Measurements from ENCODE around the gene SLC25A44.
A peak's percentile ranks its signal among the peaks of the same experiment; 100 is the strongest.

The SLC25A44 gene

GRCh38 chr1:156232201-156232894 lies 38.4 kb downstream of the SLC25A44 start:
- no peak for TF ChIP-seq Cebpa-rat (IDR thresholded peaks at IDR 0.05)
- Histone ChIP-seq H3K36me3 (peaks cover 55 to 92% (median 68%) of the 10 kb centered on the region in 11 experiments), H3K4me2 (peak overlapping the region in 8 of 11 experiments; percentile 2 to 31 (median 11); a peak in 8 of 22 replicates), H3K27me3 (no peaks in the 10 kb centered on the region), H3K9me3 (replicated peaks in 1 of 11) (no peaks in the 10 kb centered on the region), H3K9ac (0 out of 22 replicates have a peak overlapping the region, but pooled peaks of 2 of the 11 experiments have one; percentile 2 to 37), H3K4me3 (no peak overlapping the region), H3K27ac (peak overlapping the region in 2 of 11 experiments; percentile 32 to 49; a peak in 1 of 22 replicates), H4K20me1 (peaks cover 0 to 22% (median 4%) of the 10 kb centered on the region in 11 experiments; a peak in 4 of 22 replicates), H3K4me1 (peaks cover 6 to 27% (median 11%) of the 10 kb centered on the region in 10 experiments; a peak in 15 of 20 replicates)

GRCh38 chr1:156233426-156234127 lies 39.7 kb downstream of the SLC25A44 start:
- Histone ChIP-seq H3K36me3 (peaks cover 65 to 92% (median 69%) of the 10 kb centered on the region in 11 experiments), H3K9me3 (replicated peaks in 1 of 11) (no peaks in the 10 kb centered on the region), H3K27me3 (no peaks in the 10 kb centered on the region), H3K4me3 (no peak overlapping the region), H3K4me2 (no peak overlapping the region), H3K27ac (no peak overlapping the region), H3K4me1 (peaks cover 6 to 21% (median 10%) of the 10 kb centered on the region in 10 experiments; a peak in 15 of 20 replicates), H4K20me1 (peaks cover 0 to 19% (median 4%) of the 10 kb centered on the region in 11 experiments; a peak in 4 of 22 replicates), H3K9ac (peak overlapping the region in 1 of 11 experiments; percentile 17; a peak in 1 of 22 replicates)
- TF ChIP-seq Cebpa-rat (IDR thresholded peaks at IDR 0.05): no peak

GRCh38 chr1:156236164-156236563 lies 42.3 kb downstream of the SLC25A44 start:
- Histone ChIP-seq H3K4me2 (no peak overlapping the region), H3K9me3 (replicated peaks in 1 of 11) (no peaks in the 10 kb centered on the region), H4K20me1 (peaks cover 0 to 30% (median 18%) of the 10 kb centered on the region in 11 experiments; a peak in 20 of 22 replicates), H3K9ac (no peak overlapping the region), H3K27ac (no peak overlapping the region), H3K27me3 (no peaks in the 10 kb centered on the region), H3K4me3 (no peak overlapping the region), H3K36me3 (peaks cover 64 to 86% (median 69%) of the 10 kb centered on the region in 11 experiments), H3K4me1 (peaks cover 19 to 37% (median 34%) of the 10 kb centered on the region in 10 experiments)
- no peak for TF ChIP-seq Cebpa-rat (IDR thresholded peaks at IDR 0.05)

- H3K4me1 ChIP-seq: peaks cover 37 to 46% (median 43%) of the 10 kb centered on the region in 10 experiments
- H3K4me2 ChIP-seq: no peak overlapping the region
- no peaks in the 10 kb centered on the region for H3K27me3 ChIP-seq
- H3K36me3 ChIP-seq: peaks cover 63 to 70% (median 66%) of the 10 kb centered on the region in 11 experiments
- no peak for TF ChIP-seq Cebpa-rat (IDR thresholded peaks at IDR 0.05)
- no peaks in the 10 kb centered on the region for H3K9me3 ChIP-seq (replicated peaks in 1 of 11)
- no peak overlapping the region for H3K4me3 ChIP-seq
- H3K27ac ChIP-seq: no peak overlapping the region
- H4K20me1 ChIP-seq: peaks cover 5 to 48% (median 29%) of the 10 kb centered on the region in 11 experiments; a peak in 20 of 22 replicates
- H3K9ac ChIP-seq: no peak overlapping the region
Observed at GRCh38 chr1:156238248-156238647, 44.3 kb downstream of the SLC25A44 start.

DNA sequence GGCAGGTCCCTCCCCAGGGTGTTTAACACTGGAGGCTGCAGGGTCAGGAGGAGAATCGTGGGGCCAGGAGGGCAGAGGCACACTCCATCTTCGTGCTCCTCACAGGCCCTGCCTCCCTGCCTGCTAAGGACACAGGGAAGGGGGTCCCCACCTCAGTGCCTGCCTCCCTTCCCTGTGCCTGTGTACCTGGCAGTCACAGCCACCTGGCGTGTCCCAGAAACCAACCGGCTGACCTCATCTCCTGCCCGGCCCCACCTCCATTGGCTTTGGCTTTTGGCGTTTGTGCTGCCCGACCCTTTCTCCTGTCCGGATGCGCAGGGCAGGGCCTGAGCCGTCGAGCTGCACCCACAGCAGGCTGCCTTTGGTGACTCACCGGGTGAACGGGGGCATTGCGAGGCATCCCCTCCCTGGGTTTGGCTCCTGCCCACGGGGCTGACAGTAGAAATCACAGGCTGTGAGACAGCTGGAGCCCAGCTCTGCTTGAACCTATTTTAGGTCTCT lies 47.5 kb downstream of the SLC25A44 start:
- Histone ChIP-seq H3K4me3 (peak overlapping the region in 5 of 10 experiments; percentile 3 to 50 (median 17); a peak in 7 of 20 replicates), H3K9me3 (replicated peaks in 1 of 11) (no peaks in the 10 kb centered on the region), H3K27ac (peak overlapping the region in 9 of 11 experiments; percentile 11 to 69 (median 54); a peak in 16 of 22 replicates), H3K27me3 (peaks cover 16 to 27% (median 22%) of the 10 kb centered on the region in 11 experiments; a peak in 21 of 22 replicates), H3K36me3 (peaks cover 36 to 39% (median 37%) of the 10 kb centered on the region in 11 experiments), H3K4me2 (peak overlapping the region; percentile 79 to 99 (median 89)), H3K4me1 (peaks cover 49 to 70% (median 62%) of the 10 kb centered on the region in 10 experiments), H3K9ac (peak overlapping the region; percentile 32 to 64 (median 49); a peak in 17 of 22 replicates), H4K20me1 (peaks cover 5 to 79% (median 60%) of the 10 kb centered on the region in 11 experiments; a peak in 20 of 22 replicates)
- TF ChIP-seq Cebpa-rat (IDR thresholded peaks at IDR 0.05): no peak

- H3K36me3 ChIP-seq: peaks cover 30 to 33% (median 31%) of the 10 kb centered on the region in 11 experiments
- H4K20me1 ChIP-seq: peaks cover 5 to 85% (median 66%) of the 10 kb centered on the region in 11 experiments; a peak in 20 of 22 replicates
- peaks cover 16 to 29% (median 23%) of the 10 kb centered on the region in 11 experiments; a peak in 21 of 22 replicates for H3K27me3 ChIP-seq
- peak within 1 kb of the TSS in 6 of 10 experiments; percentile 11 to 50 (median 20); a peak in 7 of 20 replicates for H3K4me3 ChIP-seq
- TF ChIP-seq Cebpa-rat (IDR thresholded peaks at IDR 0.05): no peak
- H3K9me3 ChIP-seq (replicated peaks in 1 of 11): no peaks in the 10 kb centered on the region
- peak within 1 kb of the TSS; percentile 32 to 64 (median 49); a peak in 17 of 22 replicates for H3K9ac ChIP-seq
- peak within 1 kb of the TSS; percentile 79 to 99 (median 89) for H3K4me2 ChIP-seq
- H3K4me1 ChIP-seq: peaks cover 54 to 76% (median 68%) of the 10 kb centered on the region in 10 experiments
- peak within 1 kb of the TSS in 9 of 11 experiments; percentile 11 to 69 (median 54); a peak in 16 of 22 replicates for H3K27ac ChIP-seq
Observed at GRCh38 chr1:156241926-156242325, 48.0 kb downstream of the SLC25A44 start, which contains the start of gene BGLAP. TSS of gene BGLAP (plus strand) at chr1:156242184. CDS start at chr1:156242232, 48 bp downstream.

DNA sequence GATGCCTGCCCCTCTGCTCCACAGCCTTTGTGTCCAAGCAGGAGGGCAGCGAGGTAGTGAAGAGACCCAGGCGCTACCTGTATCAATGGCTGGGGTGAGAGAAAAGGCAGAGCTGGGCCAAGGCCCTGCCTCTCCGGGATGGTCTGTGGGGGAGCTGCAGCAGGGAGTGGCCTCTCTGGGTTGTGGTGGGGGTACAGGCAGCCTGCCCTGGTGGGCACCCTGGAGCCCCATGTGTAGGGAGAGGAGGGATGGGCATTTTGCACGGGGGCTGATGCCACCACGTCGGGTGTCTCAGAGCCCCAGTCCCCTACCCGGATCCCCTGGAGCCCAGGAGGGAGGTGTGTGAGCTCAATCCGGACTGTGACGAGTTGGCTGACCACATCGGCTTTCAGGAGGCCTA lies 48.8 kb downstream of the SLC25A44 start:
- Histone ChIP-seq H3K9ac (no peak overlapping the region), H4K20me1 (peaks cover 5 to 93% (median 74%) of the 10 kb centered on the region in 11 experiments; a peak in 20 of 22 replicates), H3K4me1 (peaks cover 54 to 82% (median 71%) of the 10 kb centered on the region in 10 experiments), H3K27me3 (peaks cover 16 to 29% (median 23%) of the 10 kb centered on the region in 11 experiments; a peak in 21 of 22 replicates), H3K4me2 (peak overlapping the region; percentile 79 to 99 (median 89); a peak in 19 of 22 replicates), H3K27ac (no peak overlapping the region), H3K4me3 (no peak overlapping the region), H3K36me3 (peaks cover 22 to 30% (median 25%) of the 10 kb centered on the region in 11 experiments), H3K9me3 (replicated peaks in 1 of 11) (no peaks in the 10 kb centered on the region)
- TF ChIP-seq Cebpa-rat (IDR thresholded peaks at IDR 0.05): no peak

GRCh38 chr1:156244126-156244525 lies 50.2 kb downstream of the SLC25A44 start:
- TF ChIP-seq Cebpa-rat (IDR thresholded peaks at IDR 0.05): no peak
- Histone ChIP-seq H3K4me1 (peaks cover 54 to 78% (median 68%) of the 10 kb centered on the region in 10 experiments), H3K4me2 (peak overlapping the region in 4 of 11 experiments; percentile 91 to 99 (median 98); a peak in 3 of 22 replicates)

More at GRCh38 chr1:156244126-156244525, 50.2 kb downstream of the SLC25A44 start:
- H3K27ac ChIP-seq: no peak overlapping the region
- H4K20me1 ChIP-seq: peaks cover 5 to 97% (median 84%) of the 10 kb centered on the region in 11 experiments; a peak in 20 of 22 replicates
- H3K9ac ChIP-seq: no peak overlapping the region
- H3K27me3 ChIP-seq: peaks cover 16 to 29% (median 23%) of the 10 kb centered on the region in 11 experiments; a peak in 21 of 22 replicates
- H3K9me3 ChIP-seq (replicated peaks in 1 of 11): no peaks in the 10 kb centered on the region
- H3K36me3 ChIP-seq: peaks cover 11 to 25% (median 17%) of the 10 kb centered on the region in 11 experiments
- H3K4me3 ChIP-seq: no peak overlapping the region

All from BLaER1 treated with 17β-estradiol and CSF1 and Interleukin-3, amounts not matched to agents 10 nM and 100 nM (cell line).